GM18867 (cell line): ENCODE results near the gene SLC7A6OS.
"Not testable (repeated sequence)": the region's sequence is repeated elsewhere in the genome, so short reads cannot be mapped to it uniquely, and the experiment has no call there.

Source experiments
- ATAC-seq: cut with Tn5 transposase; IDR thresholded peaks from one replicate; pipeline ENCODE4 v1.9.1; 2021; ENCODE audit warnings: mild to moderate bottlenecking, moderate library complexity; ENCODE audit not compliant: unreplicated experiment

The SLC7A6OS gene

DNA sequence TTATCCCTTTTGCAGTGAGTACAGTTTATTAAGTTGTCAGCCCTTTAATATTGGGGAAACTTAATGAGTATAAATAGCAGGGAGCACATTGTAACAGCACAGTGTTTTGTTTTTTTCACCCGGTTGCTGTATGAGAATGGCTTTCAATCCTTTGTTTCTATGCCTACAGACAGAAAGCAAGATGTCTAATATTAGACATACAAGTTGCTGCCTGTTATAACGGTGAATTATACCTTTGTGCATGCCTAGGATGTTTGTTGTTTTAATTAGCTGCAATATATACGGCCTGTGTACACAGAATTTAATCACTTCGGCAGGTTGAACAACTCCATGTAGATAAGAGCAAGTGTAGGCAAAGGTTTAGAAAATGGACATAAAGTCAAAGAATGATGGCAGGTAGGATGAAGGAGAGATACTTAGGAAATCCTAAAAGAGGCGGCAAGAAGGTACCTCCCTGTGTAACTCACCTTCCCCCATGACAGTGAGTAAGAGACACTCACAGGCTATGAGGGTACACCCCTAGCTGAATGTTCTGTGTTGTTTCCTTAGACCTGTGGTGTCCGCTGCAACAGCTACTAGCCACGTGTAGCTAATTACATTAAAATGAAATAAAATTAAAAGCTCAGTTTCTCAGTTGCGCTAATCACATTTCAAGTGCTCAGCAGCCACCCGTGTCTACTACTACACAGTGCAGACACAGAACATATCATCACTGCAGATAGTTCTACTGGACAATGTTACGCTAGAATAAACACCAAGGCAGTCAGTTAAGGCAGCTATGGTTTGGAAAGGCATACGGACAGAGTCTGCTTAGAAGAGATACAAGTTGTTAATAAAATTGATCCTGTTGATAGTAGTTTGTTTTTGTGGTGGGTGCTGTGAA, 10.9 kb downstream of the SLC7A6OS start:
- no peak for ATAC-seq

DNA sequence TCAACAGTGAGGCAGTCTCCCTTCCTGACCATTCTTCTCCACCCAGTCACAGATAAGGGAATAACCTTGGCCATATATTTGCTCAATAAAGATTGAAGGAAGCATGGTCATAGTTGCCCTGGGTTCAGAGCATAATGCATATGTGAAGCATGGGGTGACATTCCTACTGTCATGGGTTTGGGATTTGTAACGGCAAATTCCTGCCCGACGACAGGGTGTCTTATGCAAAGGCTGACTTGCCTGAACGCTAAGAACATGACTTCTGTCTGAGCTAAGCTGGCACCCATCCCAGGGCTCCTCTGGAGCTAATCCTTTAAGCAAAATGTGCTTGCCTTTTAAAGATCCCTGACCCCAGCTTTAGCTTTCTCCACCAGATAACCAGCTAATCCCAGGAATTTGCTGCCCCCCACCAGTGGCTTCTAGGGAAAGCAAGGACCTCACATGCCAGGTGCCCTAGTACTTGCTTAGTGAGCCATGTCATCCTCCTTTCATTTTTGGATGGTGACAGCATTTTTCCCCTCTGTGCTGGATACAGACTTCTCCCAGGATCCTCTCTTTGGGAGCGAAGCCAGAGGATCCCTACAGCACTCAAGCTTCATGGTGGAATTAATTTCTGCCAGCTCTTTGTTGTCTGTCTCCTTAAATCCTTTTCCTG, 11.7 kb downstream of the SLC7A6OS start:
- ATAC-seq: no peak

- ATAC-seq: no peak
These were observed 12.4 kb downstream of the SLC7A6OS start for GRCh38 chr16:68298312-68298711.

GRCh38 chr16:68297908-68298307, 12.8 kb downstream of the SLC7A6OS start:
- no peak for ATAC-seq

DNA sequence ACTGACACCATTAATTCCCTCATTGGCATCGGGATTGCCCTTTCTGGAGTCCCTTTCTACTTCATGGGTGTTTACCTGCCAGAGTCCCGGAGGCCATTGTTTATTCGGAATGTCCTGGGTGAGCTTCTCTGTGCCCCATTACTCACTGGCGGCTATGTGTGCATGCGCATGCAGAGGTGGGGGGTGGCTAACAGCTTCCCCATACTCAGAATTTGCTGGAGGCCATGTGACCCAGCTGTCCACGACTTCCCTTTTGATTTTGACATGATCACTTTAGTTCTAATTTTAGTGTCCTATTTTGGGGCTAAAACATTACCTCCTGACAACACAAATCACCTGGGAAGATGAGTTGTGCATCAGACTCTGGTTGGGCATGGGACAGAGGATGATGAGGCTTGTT, 14.1 kb downstream of the SLC7A6OS start:
- ATAC-seq: no peak

GRCh38 chr16:68296291-68296690, 14.5 kb downstream of the SLC7A6OS start:
- no peak for ATAC-seq

DNA sequence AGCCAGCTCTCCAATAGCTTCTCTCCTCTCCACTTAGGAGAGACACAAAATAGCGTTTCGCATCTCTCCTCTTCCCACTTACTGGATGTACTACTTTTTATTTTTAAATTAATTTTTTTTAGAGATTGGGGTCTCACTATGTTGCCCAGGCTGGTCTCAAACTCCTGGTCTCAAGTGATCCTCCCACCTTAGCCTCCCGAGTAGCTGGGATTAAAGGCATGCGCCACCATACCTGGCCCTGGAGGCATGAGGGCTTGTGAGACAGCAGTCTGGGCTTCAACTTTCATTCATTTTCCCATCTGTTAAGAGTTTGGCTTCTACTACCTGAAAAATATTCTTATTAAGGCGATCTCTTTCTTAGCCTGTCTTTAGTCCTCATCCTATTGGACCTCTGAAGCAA, 18.3 kb downstream of the SLC7A6OS start:
- no peak for ATAC-seq

DNA sequence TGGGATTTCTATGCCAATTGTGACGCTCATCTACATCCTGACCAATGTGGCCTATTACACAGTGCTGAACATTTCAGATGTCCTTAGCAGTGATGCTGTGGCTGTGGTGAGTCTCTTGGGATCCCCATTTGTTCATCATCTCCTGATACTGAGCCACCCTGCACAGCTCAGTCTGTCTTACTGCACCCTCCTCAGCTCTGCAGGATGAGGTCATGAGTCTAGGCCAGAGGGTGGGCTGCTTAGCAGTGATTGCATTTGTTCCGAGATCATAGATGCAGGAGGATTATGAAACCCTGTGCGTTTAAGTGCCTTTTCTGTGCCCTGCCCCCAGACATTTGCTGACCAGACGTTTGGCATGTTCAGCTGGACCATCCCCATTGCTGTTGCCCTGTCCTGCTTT, 19.5 kb downstream of the SLC7A6OS start:
- ATAC-seq: no peak

DNA sequence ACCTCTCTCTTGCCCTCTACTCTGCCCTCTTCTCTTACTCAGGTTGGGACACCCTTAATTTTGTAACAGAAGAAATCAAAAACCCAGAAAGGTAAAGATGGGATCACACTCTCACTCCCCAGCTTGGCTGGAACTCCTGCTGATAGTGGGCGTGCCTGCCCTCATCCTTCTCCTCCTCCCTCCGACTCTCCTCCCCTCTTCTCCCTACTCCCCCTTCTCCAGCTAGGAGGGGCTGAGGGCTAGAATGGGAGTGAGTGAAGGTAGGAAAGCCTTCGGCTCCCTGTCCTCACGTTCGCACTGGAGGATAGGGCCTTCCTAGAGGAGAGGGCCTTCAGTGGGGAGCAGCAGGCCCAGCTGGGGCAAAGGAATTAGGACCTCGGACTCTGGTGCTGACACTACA, 20.3 kb downstream of the SLC7A6OS start:
- ATAC-seq: no peak

- peak; percentile 74 for ATAC-seq
These were observed 21.0 kb downstream of the SLC7A6OS start for GRCh38 chr16:68289621-68290329.

DNA sequence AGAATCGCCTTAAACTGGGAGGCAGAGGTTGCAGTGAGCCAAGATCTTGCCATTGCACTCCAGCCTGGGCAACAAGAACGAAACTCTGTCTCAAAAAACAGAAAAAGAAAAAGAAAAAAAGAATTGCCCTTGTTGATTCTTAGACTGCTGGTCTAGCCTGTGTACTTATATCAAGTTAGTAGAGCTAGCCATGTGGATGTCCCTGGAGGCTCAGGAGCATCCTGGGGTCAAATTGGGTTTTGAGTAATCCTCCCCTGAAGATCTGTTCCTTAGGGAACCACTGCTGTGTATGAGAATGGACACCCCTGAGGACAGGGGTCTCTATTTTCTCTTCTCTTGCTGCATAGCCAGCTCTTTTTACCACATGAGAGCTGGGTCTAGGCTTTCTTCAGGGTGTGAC, 21.5 kb downstream of the SLC7A6OS start:
- no peak for ATAC-seq

DNA sequence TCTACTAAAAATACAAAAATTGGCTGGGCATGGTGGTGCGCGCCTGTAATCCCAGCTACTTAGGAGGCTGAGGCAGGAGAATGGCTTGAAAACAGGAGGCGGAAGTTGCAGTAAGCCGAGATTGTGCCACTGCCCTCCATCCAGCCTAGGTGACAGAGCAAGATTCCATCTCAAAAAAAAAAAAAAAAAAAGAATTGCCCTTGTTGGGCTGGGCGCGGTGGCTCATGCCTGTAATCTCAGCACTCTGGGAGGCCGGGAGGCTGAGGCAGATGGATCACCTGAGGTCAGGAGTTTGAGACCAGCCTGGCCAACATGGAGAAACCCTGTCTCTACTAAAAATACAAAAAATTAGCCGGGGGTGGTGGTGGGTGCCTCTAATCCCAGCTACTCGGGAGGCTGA, 21.9 kb downstream of the SLC7A6OS start:
- ATAC-seq: not testable (repeated sequence)

DNA sequence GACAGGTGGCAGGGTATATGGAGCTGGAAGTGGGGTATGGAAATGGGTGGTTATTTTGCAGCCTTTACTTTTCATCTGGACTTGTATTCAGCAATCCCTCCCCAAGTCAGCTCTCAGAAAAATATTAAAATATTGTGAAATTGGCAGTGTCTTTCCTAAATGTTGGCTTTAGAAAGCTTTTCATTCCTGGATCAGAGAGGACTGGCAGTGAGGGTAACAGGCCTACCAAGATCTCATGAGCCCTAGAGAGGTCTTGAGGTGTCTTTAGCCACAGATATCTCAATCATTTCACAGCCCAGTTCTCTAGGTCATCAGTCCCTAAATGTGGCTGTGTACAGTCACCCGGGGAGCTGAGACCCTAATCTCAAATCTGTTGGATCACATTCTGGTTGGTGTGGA, 22.5 kb downstream of the SLC7A6OS start:
- no peak for ATAC-seq

- ATAC-seq: no peak
These were observed 23.2 kb downstream of the SLC7A6OS start for GRCh38 chr16:68287276-68288251.

GRCh38 chr16:68286153-68287074, 24.3 kb downstream of the SLC7A6OS start:
- no peak for ATAC-seq

GRCh38 chr16:68285683-68286082, 25.1 kb downstream of the SLC7A6OS start:
- no peak for ATAC-seq

- ATAC-seq: peak; percentile 59
These were observed 25.9 kb downstream of the SLC7A6OS start for GRCh38 chr16:68284847-68285246.

GRCh38 chr16:68283801-68284598, 26.7 kb downstream of the SLC7A6OS start:
- ATAC-seq: peak; percentile 46

DNA sequence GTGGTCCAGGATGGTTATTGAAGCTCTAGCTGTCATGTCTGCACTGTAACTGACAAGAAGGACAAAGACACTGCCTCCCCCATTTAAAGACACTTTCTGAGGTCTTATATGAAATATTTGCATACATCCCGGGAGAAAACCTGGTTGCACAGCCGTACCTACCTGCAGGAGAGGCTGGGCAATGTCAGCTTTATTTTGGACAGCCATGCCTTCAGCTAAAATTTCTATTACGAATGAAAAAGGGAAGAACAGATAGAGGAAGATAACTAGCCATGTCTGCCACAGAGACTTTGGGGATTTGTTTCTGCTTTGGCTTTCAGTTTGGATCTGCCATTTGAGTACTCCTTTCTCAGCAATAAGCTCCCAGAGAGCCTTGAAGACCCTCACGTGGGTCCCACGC, 27.4 kb downstream of the SLC7A6OS start:
- ATAC-seq: no peak
